ENCODE measurements around the gene ELF2.
A peak's percentile ranks its signal among the peaks of the same experiment; 100 is the strongest.

ELF2 gene

DNA sequence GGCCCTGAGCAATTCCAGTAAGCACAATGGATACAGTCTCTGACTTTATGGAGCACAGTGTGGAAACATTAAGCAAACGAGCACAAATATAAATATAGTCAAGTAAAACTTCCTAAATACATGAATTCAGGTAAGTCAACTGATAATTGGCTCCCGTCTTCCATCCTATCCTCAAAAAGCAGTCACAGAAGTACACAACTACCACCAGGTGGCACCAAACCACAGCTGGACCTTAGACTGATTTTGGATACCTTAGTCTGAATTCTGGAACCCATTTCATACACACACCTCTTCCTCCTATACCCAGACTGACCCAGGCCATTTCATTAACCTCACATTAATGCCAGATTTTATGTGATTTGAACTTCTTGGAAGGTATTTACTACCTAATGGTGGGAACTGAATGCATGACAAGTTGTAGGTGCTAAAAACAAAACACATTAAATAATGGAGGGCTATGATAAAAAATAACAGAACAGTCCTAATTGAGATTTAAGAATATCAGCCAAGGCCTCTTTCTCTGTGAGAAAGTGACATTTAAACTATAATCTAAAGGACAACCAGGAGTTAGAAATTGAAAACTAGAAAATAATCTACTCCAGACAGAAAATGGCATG is 77.5 kb downstream of the ELF2 start:
- TF ChIP-seq, protein P1, sequence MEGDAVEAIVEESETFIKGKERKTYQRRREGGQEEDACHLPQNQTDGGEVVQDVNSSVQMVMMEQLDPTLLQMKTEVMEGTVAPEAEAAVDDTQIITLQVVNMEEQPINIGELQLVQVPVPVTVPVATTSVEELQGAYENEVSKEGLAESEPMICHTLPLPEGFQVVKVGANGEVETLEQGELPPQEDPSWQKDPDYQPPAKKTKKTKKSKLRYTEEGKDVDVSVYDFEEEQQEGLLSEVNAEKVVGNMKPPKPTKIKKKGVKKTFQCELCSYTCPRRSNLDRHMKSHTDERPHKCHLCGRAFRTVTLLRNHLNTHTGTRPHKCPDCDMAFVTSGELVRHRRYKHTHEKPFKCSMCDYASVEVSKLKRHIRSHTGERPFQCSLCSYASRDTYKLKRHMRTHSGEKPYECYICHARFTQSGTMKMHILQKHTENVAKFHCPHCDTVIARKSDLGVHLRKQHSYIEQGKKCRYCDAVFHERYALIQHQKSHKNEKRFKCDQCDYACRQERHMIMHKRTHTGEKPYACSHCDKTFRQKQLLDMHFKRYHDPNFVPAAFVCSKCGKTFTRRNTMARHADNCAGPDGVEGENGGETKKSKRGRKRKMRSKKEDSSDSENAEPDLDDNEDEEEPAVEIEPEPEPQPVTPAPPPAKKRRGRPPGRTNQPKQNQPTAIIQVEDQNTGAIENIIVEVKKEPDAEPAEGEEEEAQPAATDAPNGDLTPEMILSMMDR (conservative IDR thresholded peaks at IDR 0.05; ENCODE audit: low read length), result peak; percentile 97
- H3K4me3 ChIP-seq (ENCODE audit: low read length), result no peak overlapping the region
- peak; percentile 81 for DNase-seq (ENCODE audit: low read depth)

DNA sequence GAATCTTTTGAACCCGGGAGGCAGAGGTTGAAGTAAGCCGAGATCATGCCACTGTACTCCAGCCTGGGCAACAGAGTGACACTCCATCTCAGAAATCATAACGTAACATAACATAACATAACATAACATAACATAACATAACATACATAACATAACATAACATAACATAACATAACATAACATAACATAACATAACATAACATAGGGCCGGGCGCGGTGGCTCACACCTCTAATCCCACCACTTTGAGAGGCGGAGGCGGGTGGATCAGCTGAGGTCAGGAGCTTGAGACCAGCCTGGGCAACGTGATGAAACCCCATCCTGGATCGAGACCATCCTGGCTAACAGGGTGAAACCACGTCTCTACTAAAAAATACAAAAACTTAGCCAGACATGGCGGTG is 84.7 kb downstream of the ELF2 start:
- DNase-seq (ENCODE audit: low read depth), result no peak
- TF ChIP-seq, protein P1 (conservative IDR thresholded peaks at IDR 0.05; ENCODE audit: low read length), result no peak
- H3K4me3 ChIP-seq (ENCODE audit: low read length), result no peak overlapping the region

DNA sequence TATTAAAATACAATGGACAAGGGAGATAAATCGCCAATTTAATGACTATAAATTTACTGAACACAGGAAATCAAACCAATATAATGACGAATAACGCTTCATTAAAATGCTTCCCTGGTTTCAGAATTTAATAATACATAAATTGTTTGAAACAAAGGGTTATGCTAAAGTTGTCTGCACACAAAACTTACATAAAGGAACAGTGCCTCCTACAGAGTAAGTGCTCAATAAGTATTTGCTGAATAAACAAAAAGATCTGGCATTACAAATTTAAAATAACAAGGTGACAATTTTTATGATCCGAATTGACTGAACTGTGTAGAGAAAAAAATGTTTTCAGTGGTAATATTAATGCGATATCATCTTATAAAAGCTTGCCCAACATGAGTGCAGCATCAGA is 91.9 kb downstream of the ELF2 start:
- TF ChIP-seq, protein P1 (conservative IDR thresholded peaks at IDR 0.05; ENCODE audit: low read length), result peak; percentile 44
- DNase-seq (ENCODE audit: low read depth), result peak; percentile 20
- peak overlapping the region; percentile 89 for H3K4me3 ChIP-seq (ENCODE audit: low read length)

DNA sequence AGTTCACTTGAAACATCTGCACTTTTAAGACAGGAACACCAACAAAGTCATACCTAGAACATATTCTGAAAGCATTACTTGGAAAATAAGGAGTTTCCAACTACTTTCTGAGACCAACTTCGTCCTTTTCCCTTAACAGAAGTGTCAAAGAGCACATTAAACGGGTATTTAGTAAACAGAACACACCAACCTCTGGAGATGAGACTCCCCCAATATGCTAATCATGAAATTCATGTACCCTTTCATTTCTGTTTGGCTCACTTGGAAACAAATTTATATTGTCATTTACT is 92.3 kb downstream of the ELF2 start:
- no peak for DNase-seq (ENCODE audit: low read depth)
- peak overlapping the region; percentile 89 for H3K4me3 ChIP-seq (ENCODE audit: low read length)
- TF ChIP-seq, protein P1 (conservative IDR thresholded peaks at IDR 0.05; ENCODE audit: low read length), result no peak

DNA sequence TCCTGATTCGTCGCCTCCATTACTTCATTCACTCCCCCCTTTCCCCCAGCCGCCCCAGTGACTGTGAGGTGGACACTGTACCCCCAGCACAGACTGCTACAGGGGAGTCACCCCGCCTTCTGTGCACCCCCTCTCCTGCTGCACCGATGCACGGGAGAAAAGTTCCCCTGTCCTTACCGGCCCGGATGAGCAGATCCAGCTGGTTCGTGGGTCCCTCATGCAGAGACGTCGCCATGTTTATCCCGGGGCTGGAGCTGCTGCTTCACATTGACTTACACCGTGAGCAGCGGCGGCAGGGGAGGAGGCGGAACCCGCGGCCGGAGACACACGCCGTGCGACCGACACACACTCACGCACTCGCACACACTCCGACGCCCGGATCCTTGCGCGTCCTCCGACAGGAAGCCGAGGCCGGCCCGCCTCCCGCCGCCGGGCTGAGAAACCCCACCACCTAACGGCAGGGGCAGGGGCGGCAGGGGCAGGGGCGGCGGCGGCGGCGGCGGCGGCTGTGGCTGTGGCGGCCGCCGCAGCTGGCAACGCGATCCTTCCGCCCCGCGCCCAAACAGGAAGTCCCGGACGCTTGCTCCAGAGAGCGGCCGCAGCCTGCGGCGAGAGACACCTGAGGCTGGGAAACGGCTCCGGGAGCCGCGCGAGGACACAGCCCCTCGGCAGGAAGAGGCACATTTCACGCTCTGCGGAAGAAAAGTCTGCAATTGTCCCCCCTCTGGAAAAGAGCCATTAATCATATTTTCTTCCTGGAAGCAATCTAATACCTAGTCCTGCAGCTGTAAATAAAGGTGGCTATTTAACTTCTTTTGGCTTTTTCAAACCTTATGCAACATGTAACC is 92.8 kb downstream of the ELF2 start:
- peak; percentile 94 for DNase-seq (ENCODE audit: low read depth)
- TF ChIP-seq, protein P1 (conservative IDR thresholded peaks at IDR 0.05; ENCODE audit: low read length), result no peak
- peak overlapping the region; percentile 89 for H3K4me3 ChIP-seq (ENCODE audit: low read length)

DNA sequence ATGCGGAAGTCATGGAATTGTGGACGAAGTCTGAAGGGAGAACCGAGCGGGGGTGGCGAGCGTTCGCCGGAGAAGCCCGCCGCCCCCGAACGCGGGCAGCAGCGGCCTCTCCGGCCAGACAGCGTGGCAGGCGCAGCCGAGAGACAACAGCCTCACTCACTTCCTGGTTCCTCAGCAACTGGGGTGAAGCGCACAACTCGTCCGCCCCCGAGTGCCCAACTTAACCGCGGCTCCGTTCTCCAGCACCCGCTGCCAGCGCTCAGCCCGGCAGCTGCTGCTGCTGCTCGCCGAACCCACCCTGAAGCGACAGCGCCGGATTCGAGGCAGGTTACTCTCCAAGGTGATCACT is 93.4 kb downstream of the ELF2 start:
- TF ChIP-seq, protein P1 (conservative IDR thresholded peaks at IDR 0.05; ENCODE audit: low read length), result peak; percentile 23; the same call in 1 of the 2 replicates
- peak; percentile 65 for DNase-seq (ENCODE audit: low read depth)
- H3K4me3 ChIP-seq (ENCODE audit: low read length), result peak overlapping the region; percentile 89

All from AG10803 (cell line).